Fibroblast of mammary gland (primary cell): Measurements from ENCODE around the gene AMPD2.
"Not testable (repeated sequence)": the region's sequence is repeated elsewhere in the genome, so short reads cannot be mapped to it uniquely, and the experiment has no call there.

Experiments
- DNase-seq: peaks from one replicate; pipeline ENCODE4 v3.0.0-alpha.2; 2010; ENCODE audit warnings: low read depth
- H3K4me3 ChIP-seq: 2 replicates; pipeline ENCODE4 v1.5.1; 2011; ENCODE audit warnings: low read depth, mild to moderate bottlenecking, low read length, moderate library complexity; ENCODE audit not compliant: control insufficient read depth
- CTCF ChIP-seq: conservative IDR thresholded peaks from 2 replicates; pipeline ENCODE4 v1.5.1; 2011; ENCODE audit warnings: low read depth, low read length, inconsistent platforms; ENCODE audit not compliant: control insufficient read depth, insufficient read depth

The AMPD2 gene

GRCh38 chr1:109664671-109665070, 45.0 kb downstream of the AMPD2 start:
- no peak for DNase-seq
- TF ChIP-seq CTCF: no peak
- H3K4me3 ChIP-seq: no peak overlapping the region

- H3K4me3 ChIP-seq: peak within 1 kb of the TSS; percentile 48
- TF ChIP-seq CTCF: no peak
- DNase-seq: peak; percentile 76
Observed at GRCh38 chr1:109667452-109668122, 48.0 kb downstream of the AMPD2 start, which contains the start of gene GSTM2. Gene GSTM2 (plus strand): TSS chr1:109668057. CDS start chr1:109668116, 59 bp downstream.

GRCh38 chr1:109668123-109668775, 48.6 kb downstream of the AMPD2 start:
- peak overlapping the region; percentile 48 for H3K4me3 ChIP-seq
- TF ChIP-seq CTCF: no peak
- no peak for DNase-seq

- no peak for TF ChIP-seq CTCF
- no peak for DNase-seq
- no peak overlapping the region for H3K4me3 ChIP-seq
Observed at GRCh38 chr1:109669246-109669948, 49.8 kb downstream of the AMPD2 start.

GRCh38 chr1:109669949-109670302, 50.3 kb downstream of the AMPD2 start:
- DNase-seq, H3K4me3 ChIP-seq: not testable (repeated sequence)

GRCh38 chr1:109671067-109671466, 51.4 kb downstream of the AMPD2 start:
- no peak for TF ChIP-seq CTCF
- no peak for DNase-seq
- no peak overlapping the region for H3K4me3 ChIP-seq

- not testable (repeated sequence) for DNase-seq, H3K4me3 ChIP-seq
Observed at GRCh38 chr1:109673861-109674260, 54.2 kb downstream of the AMPD2 start.

GRCh38 chr1:109676683-109677381, 57.2 kb downstream of the AMPD2 start:
- not testable (repeated sequence) for H3K4me3 ChIP-seq, DNase-seq
